ENCODE measurements around the gene ZNF138.
A peak's percentile ranks its signal among the peaks of the same experiment; 100 is the strongest.

- TF ChIP-seq CTCF (IDR thresholded peaks at IDR 0.05) (peak in 3 of 6 experiments; percentile 16 to 20 (median 18)), POLR2A (IDR thresholded peaks at IDR 0.05) (peak; percentile 35 to 40)
Measured at GRCh38 chr7:64794171-64794844, at the start of gene ZNF138.

Data from Peyer's patch (tissue), 4 donors.